Measurements from ENCODE around the gene FADS2.

FADS2 gene

DNA sequence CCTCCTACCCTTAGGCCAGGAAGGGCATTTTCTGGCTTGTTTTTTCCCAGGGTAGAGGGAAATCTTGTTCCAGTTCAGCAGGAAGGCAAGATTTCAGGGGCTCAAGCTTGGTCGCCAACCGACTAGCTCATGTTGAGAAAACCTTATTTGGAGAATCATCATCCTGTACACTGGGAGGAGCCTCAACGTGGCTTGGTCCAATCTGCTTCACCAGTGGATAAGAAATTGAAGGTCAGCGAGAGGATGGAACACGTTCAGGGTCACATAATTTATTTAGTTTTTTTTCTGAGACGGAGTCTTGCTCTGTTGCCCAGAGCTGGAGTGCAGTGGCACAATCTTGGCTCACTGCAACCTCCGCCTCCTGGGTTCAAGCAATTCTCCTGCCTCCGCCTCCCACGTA is 20.5 kb downstream of the FADS2 start:
- peaks cover 24% of the 10 kb centered on the region for H3K27me3 ChIP-seq (replicated peaks; ENCODE audit: insufficient read depth, low read length)
- H3K4me3 ChIP-seq (ENCODE audit: low read length) = no peak overlapping the region
- DNase-seq = no peak
- H3K9me2 ChIP-seq (replicated peaks; ENCODE audit: insufficient read depth, low read length) = no peaks in the 10 kb centered on the region
- no peaks in the 10 kb centered on the region for H4K20me1 ChIP-seq (ENCODE audit: insufficient read depth, low read length)
- no peak for TF ChIP-seq EZH2 (optimal IDR thresholded peaks at IDR 0.05; ENCODE audit: low read depth, low read length)
- no peak for TF ChIP-seq EZH2phosphoT487 (IDR thresholded peaks at IDR 0.05; ENCODE audit: low read length)
- H3K36me3 ChIP-seq (replicated peaks; ENCODE audit: insufficient read depth, low read length) = no peaks in the 10 kb centered on the region
- no peaks in the 10 kb centered on the region for H3K4me1 ChIP-seq (ENCODE audit: low read length)
- H3K79me2 ChIP-seq (ENCODE audit: low read length) = no peaks in the 10 kb centered on the region
- H3K9ac ChIP-seq (ENCODE audit: low read length) = no peak overlapping the region
- no peak overlapping the region for H3K27ac ChIP-seq (ENCODE audit: low read length)
- no peak overlapping the region for H2AFZ ChIP-seq (ENCODE audit: low read length)
- no peaks in the 10 kb centered on the region for H3F3A ChIP-seq (ENCODE audit: insufficient read depth, low read length)
- no peak overlapping the region for H3K4me2 ChIP-seq (ENCODE audit: low read depth, low read length)
- no peaks in the 10 kb centered on the region for H3K9me3 ChIP-seq (replicated peaks; ENCODE audit: insufficient read depth, low read length)

DNA sequence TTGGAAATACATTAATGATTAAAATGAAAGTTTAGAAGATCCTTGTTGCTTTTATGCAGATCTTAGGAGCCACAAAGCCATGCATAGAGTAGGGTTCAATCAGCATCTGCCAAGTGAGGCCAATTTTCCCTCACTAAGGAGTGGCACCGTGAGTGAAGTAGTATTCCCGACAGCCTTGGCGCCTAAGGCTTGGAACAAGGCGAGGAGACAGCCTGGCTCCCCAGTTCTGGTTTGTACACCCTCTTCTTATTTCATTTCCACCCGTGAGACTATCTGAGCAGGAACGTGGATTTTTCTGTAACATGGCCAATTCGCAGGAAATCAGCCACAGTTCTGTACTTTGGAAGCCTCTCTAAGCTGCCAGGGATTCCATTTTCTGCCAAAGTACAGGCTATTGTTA is 22.6 kb downstream of the FADS2 start:
- no peaks in the 10 kb centered on the region for H3K9me2 ChIP-seq (replicated peaks; ENCODE audit: insufficient read depth, low read length)
- H3K9ac ChIP-seq (ENCODE audit: low read length) = no peak overlapping the region
- H3K27me3 ChIP-seq (replicated peaks; ENCODE audit: insufficient read depth, low read length) = peaks cover 28% of the 10 kb centered on the region
- H3K4me1 ChIP-seq (ENCODE audit: low read length) = no peaks in the 10 kb centered on the region
- no peaks in the 10 kb centered on the region for H3K36me3 ChIP-seq (replicated peaks; ENCODE audit: insufficient read depth, low read length)
- TF ChIP-seq EZH2 (optimal IDR thresholded peaks at IDR 0.05; ENCODE audit: low read depth, low read length) (no peak), EZH2phosphoT487 (IDR thresholded peaks at IDR 0.05; ENCODE audit: low read length) (no peak)
- TF ChIP-seq, protein P1, sequence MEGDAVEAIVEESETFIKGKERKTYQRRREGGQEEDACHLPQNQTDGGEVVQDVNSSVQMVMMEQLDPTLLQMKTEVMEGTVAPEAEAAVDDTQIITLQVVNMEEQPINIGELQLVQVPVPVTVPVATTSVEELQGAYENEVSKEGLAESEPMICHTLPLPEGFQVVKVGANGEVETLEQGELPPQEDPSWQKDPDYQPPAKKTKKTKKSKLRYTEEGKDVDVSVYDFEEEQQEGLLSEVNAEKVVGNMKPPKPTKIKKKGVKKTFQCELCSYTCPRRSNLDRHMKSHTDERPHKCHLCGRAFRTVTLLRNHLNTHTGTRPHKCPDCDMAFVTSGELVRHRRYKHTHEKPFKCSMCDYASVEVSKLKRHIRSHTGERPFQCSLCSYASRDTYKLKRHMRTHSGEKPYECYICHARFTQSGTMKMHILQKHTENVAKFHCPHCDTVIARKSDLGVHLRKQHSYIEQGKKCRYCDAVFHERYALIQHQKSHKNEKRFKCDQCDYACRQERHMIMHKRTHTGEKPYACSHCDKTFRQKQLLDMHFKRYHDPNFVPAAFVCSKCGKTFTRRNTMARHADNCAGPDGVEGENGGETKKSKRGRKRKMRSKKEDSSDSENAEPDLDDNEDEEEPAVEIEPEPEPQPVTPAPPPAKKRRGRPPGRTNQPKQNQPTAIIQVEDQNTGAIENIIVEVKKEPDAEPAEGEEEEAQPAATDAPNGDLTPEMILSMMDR (IDR thresholded peaks at IDR 0.05; ENCODE audit: low read length) = no peak
- H3F3A ChIP-seq (ENCODE audit: insufficient read depth, low read length) = no peaks in the 10 kb centered on the region
- no peaks in the 10 kb centered on the region for H4K20me1 ChIP-seq (ENCODE audit: insufficient read depth, low read length)
- H2AFZ ChIP-seq (ENCODE audit: low read length) = no peak overlapping the region
- no peaks in the 10 kb centered on the region for H3K9me3 ChIP-seq (replicated peaks; ENCODE audit: insufficient read depth, low read length)
- DNase-seq = no peak
- no peak overlapping the region for H3K4me3 ChIP-seq (ENCODE audit: low read length)
- no peaks in the 10 kb centered on the region for H3K79me2 ChIP-seq (ENCODE audit: low read length)
- H3K27ac ChIP-seq (ENCODE audit: low read length) = no peak overlapping the region
- no peak overlapping the region for H3K4me2 ChIP-seq (ENCODE audit: low read depth, low read length)

DNA sequence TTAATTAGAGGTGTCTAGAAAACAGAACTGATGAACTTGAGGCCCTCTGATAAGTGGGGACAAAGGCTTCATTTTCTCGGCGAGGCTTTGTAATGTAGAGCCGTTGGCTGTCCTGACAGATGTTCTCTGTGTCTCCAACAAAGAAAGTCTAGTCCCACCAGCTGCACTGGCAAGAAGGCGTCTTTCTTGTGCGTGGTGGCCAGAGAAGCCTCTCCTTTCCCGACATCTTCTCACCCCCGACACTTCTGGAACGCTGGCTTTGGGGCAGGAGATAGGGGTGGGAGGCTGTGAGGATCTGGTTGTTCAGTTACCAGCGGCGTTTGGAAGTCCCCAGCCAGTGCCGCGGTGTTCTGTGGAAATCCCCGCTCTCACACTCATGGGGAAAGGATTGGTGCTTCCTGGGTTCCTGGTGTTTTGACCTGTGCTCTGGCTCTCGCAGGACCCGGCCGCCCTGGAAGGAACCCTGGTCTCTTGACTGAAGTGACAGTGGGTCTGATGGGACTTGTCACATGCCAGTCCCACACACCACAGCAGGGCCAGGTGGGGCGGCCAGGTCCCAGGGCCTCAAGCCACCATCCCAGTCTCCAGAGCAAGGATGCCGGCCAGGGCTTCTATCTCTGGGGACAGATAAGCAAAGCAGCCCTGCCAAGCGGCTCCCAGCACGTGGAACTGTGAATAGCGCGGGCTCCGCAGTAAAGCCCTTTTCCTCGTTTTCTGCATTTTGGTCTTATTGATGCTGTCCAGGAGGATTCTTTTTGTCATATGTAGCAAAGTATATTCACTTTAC is 23.2 kb downstream of the FADS2 start:
- TF ChIP-seq EZH2 (optimal IDR thresholded peaks at IDR 0.05; ENCODE audit: low read depth, low read length) (no peak), EZH2phosphoT487 (IDR thresholded peaks at IDR 0.05; ENCODE audit: low read length) (no peak)
- TF ChIP-seq, protein P1 (IDR thresholded peaks at IDR 0.05; ENCODE audit: low read length) = no peak

DNA sequence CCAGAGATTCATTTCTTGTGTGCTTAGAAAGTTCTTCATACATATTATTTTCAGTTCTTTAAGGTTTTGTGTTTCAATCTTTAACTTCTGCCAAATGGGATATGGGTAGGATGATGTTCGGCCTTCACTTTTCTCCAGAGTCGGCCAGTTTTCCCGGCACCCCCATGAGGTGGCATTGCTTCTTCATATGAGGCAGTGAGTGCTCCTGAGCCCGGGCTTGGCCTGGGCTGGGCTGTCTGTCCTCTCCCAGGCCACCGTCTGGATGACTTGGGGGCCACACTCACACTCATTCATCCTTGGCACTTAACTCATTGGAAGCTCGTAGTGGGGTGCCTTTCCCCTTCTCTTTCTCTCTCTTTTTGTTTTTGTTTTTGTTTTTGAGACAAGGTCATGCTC is 23.8 kb downstream of the FADS2 start:
- H3F3A ChIP-seq (ENCODE audit: insufficient read depth, low read length) = no peaks in the 10 kb centered on the region
- no peak overlapping the region for H2AFZ ChIP-seq (ENCODE audit: low read length)
- no peak for DNase-seq
- TF ChIP-seq EZH2phosphoT487 (IDR thresholded peaks at IDR 0.05; ENCODE audit: low read length) (no peak), EZH2 (optimal IDR thresholded peaks at IDR 0.05; ENCODE audit: low read depth, low read length) (no peak)
- TF ChIP-seq, protein P1 (IDR thresholded peaks at IDR 0.05; ENCODE audit: low read length) = no peak
- H4K20me1 ChIP-seq (ENCODE audit: insufficient read depth, low read length) = no peaks in the 10 kb centered on the region
- H3K79me2 ChIP-seq (ENCODE audit: low read length) = no peaks in the 10 kb centered on the region
- H3K36me3 ChIP-seq (replicated peaks; ENCODE audit: insufficient read depth, low read length) = no peaks in the 10 kb centered on the region
- no peaks in the 10 kb centered on the region for H3K9me3 ChIP-seq (replicated peaks; ENCODE audit: insufficient read depth, low read length)
- H3K4me2 ChIP-seq (ENCODE audit: low read depth, low read length) = no peak overlapping the region
- peaks cover 35% of the 10 kb centered on the region for H3K27me3 ChIP-seq (replicated peaks; ENCODE audit: insufficient read depth, low read length)
- no peaks in the 10 kb centered on the region for H3K9me2 ChIP-seq (replicated peaks; ENCODE audit: insufficient read depth, low read length)
- H3K4me3 ChIP-seq (ENCODE audit: low read length) = no peak overlapping the region
- no peaks in the 10 kb centered on the region for H3K4me1 ChIP-seq (ENCODE audit: low read length)
- H3K9ac ChIP-seq (ENCODE audit: low read length) = no peak overlapping the region
- no peak overlapping the region for H3K27ac ChIP-seq (ENCODE audit: low read length)

More for the DNA sequence above, 23.2 kb downstream of the FADS2 start:
- Histone ChIP-seq H3K4me3 (ENCODE audit: low read length) (no peak overlapping the region), H3K4me2 (ENCODE audit: low read depth, low read length) (no peak overlapping the region), H3K27me3 (replicated peaks; ENCODE audit: insufficient read depth, low read length) (peaks cover 35% of the 10 kb centered on the region), H4K20me1 (ENCODE audit: insufficient read depth, low read length) (no peaks in the 10 kb centered on the region), H3K79me2 (ENCODE audit: low read length) (no peaks in the 10 kb centered on the region), H2AFZ (ENCODE audit: low read length) (no peak overlapping the region), H3F3A (ENCODE audit: insufficient read depth, low read length) (no peaks in the 10 kb centered on the region), H3K27ac (ENCODE audit: low read length) (no peak overlapping the region), H3K9me2 (replicated peaks; ENCODE audit: insufficient read depth, low read length) (no peaks in the 10 kb centered on the region), H3K4me1 (ENCODE audit: low read length) (no peaks in the 10 kb centered on the region), H3K9ac (ENCODE audit: low read length) (no peak overlapping the region), H3K36me3 (replicated peaks; ENCODE audit: insufficient read depth, low read length) (no peaks in the 10 kb centered on the region), H3K9me3 (replicated peaks; ENCODE audit: insufficient read depth, low read length) (no peaks in the 10 kb centered on the region)
- DNase-seq = no peak
